Measurements from ENCODE around the gene HMGXB3.

The HMGXB3 gene, protein sequence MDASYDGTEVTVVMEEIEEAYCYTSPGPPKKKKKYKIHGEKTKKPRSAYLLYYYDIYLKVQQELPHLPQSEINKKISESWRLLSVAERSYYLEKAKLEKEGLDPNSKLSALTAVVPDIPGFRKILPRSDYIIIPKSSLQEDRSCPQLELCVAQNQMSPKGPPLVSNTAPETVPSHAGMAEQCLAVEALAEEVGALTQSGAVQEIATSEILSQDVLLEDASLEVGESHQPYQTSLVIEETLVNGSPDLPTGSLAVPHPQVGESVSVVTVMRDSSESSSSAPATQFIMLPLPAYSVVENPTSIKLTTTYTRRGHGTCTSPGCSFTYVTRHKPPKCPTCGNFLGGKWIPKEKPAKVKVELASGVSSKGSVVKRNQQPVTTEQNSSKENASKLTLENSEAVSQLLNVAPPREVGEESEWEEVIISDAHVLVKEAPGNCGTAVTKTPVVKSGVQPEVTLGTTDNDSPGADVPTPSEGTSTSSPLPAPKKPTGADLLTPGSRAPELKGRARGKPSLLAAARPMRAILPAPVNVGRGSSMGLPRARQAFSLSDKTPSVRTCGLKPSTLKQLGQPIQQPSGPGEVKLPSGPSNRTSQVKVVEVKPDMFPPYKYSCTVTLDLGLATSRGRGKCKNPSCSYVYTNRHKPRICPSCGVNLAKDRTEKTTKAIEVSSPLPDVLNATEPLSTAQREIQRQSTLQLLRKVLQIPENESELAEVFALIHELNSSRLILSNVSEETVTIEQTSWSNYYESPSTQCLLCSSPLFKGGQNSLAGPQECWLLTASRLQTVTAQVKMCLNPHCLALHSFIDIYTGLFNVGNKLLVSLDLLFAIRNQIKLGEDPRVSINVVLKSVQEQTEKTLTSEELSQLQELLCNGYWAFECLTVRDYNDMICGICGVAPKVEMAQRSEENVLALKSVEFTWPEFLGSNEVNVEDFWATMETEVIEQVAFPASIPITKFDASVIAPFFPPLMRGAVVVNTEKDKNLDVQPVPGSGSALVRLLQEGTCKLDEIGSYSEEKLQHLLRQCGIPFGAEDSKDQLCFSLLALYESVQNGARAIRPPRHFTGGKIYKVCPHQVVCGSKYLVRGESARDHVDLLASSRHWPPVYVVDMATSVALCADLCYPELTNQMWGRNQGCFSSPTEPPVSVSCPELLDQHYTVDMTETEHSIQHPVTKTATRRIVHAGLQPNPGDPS (N-terminal part only)

DNA sequence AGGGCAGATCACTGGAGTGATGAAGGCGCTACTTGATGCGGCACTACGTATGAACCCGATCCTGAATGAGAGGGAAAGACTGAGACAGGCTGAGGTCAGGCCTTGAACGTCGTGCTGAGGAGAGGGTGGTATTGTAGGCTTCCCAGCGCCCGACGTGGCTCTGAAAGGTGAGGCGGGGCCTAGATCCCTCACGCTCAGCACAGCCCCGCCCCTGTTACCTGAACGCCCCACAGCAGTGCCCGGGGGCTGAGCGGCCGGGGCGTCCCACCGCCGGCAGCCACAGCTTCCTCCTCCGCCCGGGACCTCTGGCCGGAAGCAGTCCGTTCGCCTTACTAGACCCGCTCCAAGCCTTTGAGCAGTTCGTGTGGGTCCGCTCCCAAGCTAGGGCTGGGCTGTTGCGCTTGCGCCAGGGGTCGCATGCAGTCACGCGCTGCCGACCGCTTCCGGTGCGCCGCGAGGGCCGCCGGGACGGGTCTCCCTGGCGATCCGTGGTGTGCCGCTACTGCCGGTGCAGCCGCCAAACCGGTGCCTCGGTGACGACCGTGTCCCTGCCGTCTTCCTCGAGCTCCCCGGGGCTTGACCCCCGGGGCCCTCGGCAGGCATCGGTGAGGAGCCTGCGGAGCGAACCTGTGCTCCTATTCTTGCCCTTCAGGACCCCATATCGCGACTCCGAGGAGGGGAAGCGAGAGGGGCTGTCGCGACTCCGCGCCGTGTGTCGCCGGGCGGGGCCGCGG, at the start of gene HMGXB3, which contains the start of gene TIGD6:
Gene HMGXB3 (plus strand): TSS at position 484 of the 734 bp plus-strand sequence. CDS start 4,114 bp downstream, outside the sequence.
Gene TIGD6 (minus strand): TSS at position 399 of the 734 bp plus-strand sequence. CDS start 4,306 bp downstream, outside the sequence.
- Histone ChIP-seq H3K36me3 (ENCODE audit: control insufficient read depth, insufficient read depth, low read length) (no peaks in the 10 kb centered on the region), H3K9me3 (ENCODE audit: control insufficient read depth, low read length) (no peaks in the 10 kb centered on the region), H3K27me3 (ENCODE audit: control insufficient read depth, insufficient read depth, low read length) (no peaks in the 10 kb centered on the region), H3K4me1 (ENCODE audit: control insufficient read depth, insufficient read depth, low read length) (peaks cover 23% of the 10 kb centered on the region), H3K9ac (ENCODE audit: low read length) (peak within 1 kb of the TSS; percentile 92), H3K4me3 (ENCODE audit: low read length) (peak within 1 kb of the TSS; percentile 70)

DNA sequence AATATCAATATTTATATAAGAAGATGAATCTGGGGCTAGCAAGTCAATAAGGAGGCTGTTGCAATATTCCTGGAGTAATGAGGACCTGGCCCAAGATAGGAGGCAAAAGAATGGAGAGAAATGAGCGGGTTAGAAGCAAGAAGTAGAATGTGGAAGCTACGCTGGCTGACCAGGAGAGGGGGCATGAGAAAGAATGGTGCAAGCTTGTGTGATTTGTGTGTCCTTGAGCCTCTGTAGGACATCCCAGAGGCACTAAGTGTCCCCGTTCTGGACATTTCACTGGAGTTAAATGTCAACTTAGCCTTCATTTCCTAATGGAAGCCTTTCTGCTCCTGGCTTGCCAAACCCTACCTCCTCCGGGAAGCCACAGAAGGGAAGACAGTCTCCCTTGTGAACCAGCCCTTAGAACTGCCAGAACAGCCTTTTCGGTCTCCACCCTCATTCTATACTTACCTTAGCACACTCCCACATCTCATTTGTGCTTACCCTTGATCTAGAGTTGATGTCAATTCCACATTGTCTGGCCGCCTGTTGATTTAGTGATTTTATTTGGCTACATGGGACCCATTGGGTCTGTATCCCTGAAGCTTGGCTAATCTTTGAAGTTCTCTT, 49.3 kb upstream of the HMGXB3 start:
- no peaks in the 10 kb centered on the region for H3K27me3 ChIP-seq (ENCODE audit: control insufficient read depth, insufficient read depth, low read length)
- no peak overlapping the region for H3K4me3 ChIP-seq (ENCODE audit: low read length)
- H3K36me3 ChIP-seq (ENCODE audit: control insufficient read depth, insufficient read depth, low read length), result no peaks in the 10 kb centered on the region
- H3K4me1 ChIP-seq (ENCODE audit: control insufficient read depth, insufficient read depth, low read length), result no peaks in the 10 kb centered on the region
- H3K9me3 ChIP-seq (ENCODE audit: control insufficient read depth, low read length), result no peaks in the 10 kb centered on the region
- no peak overlapping the region for H3K9ac ChIP-seq (ENCODE audit: low read length)

DNA sequence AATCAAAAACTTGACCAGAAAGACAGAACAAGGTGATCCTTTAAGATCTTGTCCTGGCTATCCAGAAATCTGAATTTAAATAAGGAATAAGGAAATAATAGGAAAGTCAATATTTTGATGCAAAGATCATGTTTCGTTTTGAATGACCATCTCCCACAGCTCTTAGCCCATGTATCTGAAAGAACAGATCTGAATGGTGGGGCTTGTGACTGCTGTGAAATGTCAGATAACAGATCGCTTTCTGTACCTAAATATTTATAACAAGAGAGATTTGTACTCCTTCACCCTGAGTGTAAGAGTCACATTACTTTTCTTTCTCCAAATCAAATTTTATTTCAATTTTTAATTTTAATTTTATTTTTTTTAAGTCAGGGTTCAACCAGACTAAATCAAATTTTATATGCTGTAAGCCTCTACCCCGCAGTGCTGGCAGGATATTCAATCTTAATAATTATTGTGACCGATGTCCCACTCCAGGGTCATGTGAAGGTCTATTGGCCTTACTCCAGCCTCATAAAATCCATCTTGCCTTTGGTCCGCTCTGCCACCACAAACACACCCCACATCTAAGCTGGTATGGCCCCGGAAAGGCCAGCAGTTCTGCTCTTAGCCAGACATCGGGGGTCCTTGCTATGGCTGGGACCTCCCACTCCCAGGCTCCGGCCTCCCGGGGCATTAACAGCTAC, 47.0 kb upstream of the HMGXB3 start:
- Histone ChIP-seq H3K9ac (ENCODE audit: low read length) (no peak overlapping the region), H3K9me3 (ENCODE audit: control insufficient read depth, low read length) (no peaks in the 10 kb centered on the region), H3K27me3 (ENCODE audit: control insufficient read depth, insufficient read depth, low read length) (no peaks in the 10 kb centered on the region), H3K36me3 (ENCODE audit: control insufficient read depth, insufficient read depth, low read length) (no peaks in the 10 kb centered on the region), H3K4me1 (ENCODE audit: control insufficient read depth, insufficient read depth, low read length) (no peaks in the 10 kb centered on the region), H3K4me3 (ENCODE audit: low read length) (no peak overlapping the region)

DNA sequence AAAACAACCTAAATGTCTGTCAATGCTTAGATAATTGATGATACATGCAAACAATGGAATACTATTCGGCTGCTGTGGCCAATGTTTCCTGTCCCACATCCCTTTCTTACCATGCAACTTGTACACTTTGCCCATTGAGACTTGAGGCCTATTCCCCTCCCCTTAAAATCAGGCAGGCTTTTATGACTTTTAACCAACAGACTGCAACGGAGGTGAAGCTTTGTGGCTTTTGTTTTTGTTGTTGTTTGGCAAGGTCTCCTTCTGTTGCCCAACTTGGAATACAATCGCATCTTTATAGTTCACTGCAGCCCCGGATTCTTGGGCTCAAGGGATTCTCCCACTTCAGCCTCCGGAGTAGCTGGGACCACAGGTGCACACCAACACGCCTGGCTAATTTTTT, 45.7 kb upstream of the HMGXB3 start:
- Histone ChIP-seq H3K36me3 (ENCODE audit: control insufficient read depth, insufficient read depth, low read length) (no peaks in the 10 kb centered on the region), H3K27me3 (ENCODE audit: control insufficient read depth, insufficient read depth, low read length) (no peaks in the 10 kb centered on the region), H3K9me3 (ENCODE audit: control insufficient read depth, low read length) (no peaks in the 10 kb centered on the region), H3K4me1 (ENCODE audit: control insufficient read depth, insufficient read depth, low read length) (peaks cover 4% of the 10 kb centered on the region), H3K9ac (ENCODE audit: low read length) (no peak overlapping the region), H3K4me3 (ENCODE audit: low read length) (no peak overlapping the region)

DNA sequence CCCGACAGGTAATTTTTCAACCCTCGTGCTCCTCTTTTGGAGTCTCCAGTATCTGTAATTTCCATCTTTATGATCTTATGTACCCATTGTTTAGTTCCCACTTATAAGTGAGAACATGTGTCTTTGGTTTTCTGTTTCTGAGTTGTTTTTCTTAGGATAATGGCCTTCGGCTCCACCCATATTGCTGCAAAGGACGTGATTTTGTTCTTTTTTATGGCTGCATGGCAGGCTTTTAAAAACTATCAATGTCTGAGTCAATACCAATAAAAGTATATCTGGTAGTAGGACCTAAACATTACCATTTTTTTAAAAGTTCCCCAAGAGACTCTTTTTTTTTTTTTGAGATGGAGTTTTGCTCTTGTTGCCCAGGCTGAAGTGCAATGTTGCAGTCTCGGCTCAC, 43.9 kb upstream of the HMGXB3 start:
- H3K36me3 ChIP-seq (ENCODE audit: control insufficient read depth, insufficient read depth, low read length), result no peaks in the 10 kb centered on the region
- no peaks in the 10 kb centered on the region for H3K27me3 ChIP-seq (ENCODE audit: control insufficient read depth, insufficient read depth, low read length)
- peaks cover 14% of the 10 kb centered on the region for H3K4me1 ChIP-seq (ENCODE audit: control insufficient read depth, insufficient read depth, low read length)
- H3K9ac ChIP-seq (ENCODE audit: low read length), result no peak overlapping the region
- H3K9me3 ChIP-seq (ENCODE audit: control insufficient read depth, low read length), result no peaks in the 10 kb centered on the region
- no peak overlapping the region for H3K4me3 ChIP-seq (ENCODE audit: low read length)

DNA sequence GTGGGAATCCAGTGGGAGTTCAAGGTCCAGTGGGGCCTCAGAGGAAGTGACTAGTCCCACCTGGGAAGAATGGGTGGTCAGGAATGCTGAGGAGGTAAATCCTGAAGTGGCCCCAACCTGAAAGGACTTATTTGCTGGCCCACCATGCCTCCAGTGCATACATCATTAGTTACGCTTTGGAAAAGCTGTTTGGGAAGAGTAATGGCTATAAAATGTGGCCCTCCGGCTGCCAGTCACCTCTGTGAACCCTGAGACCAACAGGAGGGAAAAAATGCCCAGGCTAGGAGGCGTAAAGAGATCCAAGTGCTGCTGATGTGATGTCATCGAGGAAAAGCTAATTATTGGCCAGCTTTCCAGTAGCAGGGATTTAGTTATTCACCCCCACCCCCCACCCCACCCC, 42.7 kb upstream of the HMGXB3 start:
- no peaks in the 10 kb centered on the region for H3K36me3 ChIP-seq (ENCODE audit: control insufficient read depth, insufficient read depth, low read length)
- no peak overlapping the region for H3K9ac ChIP-seq (ENCODE audit: low read length)
- no peak overlapping the region for H3K4me3 ChIP-seq (ENCODE audit: low read length)
- peaks cover 14% of the 10 kb centered on the region for H3K4me1 ChIP-seq (ENCODE audit: control insufficient read depth, insufficient read depth, low read length)
- H3K9me3 ChIP-seq (ENCODE audit: control insufficient read depth, low read length), result no peaks in the 10 kb centered on the region
- no peaks in the 10 kb centered on the region for H3K27me3 ChIP-seq (ENCODE audit: control insufficient read depth, insufficient read depth, low read length)

DNA sequence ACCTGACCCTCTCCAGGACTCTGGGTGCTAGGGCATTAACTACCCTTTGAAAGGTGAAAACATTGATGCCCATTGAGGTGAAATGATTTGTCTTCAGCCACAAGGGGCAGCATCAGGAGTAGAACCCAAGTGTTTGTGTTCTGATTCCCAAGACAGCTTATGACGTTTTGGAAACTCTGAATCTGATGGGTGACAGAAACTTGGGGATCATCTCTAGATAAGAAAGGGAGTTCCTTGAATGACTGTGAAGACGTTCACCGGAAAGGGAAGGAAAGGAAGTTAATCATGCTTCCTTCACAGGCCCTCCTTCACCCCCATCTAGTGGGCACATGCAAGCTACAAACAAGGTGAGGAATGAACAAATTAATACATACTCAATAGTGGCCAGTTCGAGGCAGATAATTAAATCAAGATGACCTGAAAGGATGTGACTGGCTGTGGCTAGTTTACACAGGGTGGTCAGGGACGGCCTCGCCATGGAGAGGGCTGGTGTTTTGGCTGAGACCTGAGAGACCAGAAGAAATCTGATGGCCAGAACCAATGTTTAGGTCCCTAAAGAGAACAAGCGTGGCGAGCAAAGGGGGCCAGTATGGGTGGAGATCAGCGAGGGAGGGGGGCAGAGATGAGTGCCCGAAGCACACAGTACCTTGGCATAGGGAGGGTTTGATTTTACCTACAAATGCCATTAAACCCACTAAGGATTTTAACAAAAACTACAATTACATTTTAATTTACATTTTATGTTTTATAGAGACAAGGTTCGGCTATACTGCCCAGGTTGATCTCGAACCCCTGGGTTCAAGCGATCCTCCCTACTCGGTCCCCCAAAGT, 40.9 kb upstream of the HMGXB3 start:
- H3K36me3 ChIP-seq (ENCODE audit: control insufficient read depth, insufficient read depth, low read length), result no peaks in the 10 kb centered on the region
- H3K4me1 ChIP-seq (ENCODE audit: control insufficient read depth, insufficient read depth, low read length), result peaks cover 14% of the 10 kb centered on the region
- H3K9ac ChIP-seq (ENCODE audit: low read length), result peak overlapping the region; percentile 83
- no peaks in the 10 kb centered on the region for H3K27me3 ChIP-seq (ENCODE audit: control insufficient read depth, insufficient read depth, low read length)
- H3K9me3 ChIP-seq (ENCODE audit: control insufficient read depth, low read length), result no peaks in the 10 kb centered on the region
- H3K4me3 ChIP-seq (ENCODE audit: low read length), result peak overlapping the region; percentile 69

DNA sequence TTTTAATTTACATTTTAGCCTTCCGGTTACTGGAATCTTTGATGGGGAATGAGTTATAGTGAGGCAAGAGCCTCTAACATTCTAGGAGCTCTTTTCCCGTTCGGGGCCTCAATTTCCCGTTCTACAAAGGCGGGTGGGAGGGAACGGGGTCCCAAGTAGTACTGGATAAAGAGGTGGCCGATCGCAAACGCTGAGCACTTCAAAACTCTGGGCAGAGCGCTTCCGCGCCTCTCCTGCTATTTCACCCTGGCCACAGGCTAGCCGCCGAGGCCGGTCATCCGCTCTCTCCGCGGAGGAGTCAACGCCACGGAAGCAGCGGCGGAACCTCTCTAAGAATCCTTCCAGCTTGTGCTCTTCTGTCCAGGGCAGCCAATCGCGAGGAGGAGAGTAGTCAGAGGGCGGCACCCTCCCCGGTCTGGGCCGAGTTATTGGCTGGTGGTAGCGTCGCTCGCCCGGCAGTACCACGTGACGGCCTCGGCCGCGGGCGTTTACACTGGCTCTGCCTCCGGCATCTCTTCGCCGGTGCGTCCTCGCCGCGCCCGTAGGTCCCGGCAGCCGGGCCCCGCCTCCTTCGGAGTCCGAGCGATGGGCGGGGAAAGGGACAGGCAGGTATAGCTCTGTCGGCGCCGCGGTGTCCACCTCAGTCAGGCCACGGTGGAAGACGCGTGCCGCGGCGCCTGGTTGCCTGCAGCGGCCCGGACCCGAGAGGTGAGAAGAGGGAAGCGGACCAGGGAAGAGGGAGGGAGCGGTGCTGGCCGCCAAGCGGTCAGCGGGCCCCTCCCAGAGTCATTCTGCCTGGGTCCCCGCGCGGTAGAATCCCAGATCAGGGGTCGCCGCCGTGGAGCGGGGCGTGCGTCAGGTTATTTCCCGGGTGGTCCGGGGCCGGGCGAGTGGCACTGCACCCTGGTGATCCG, 40.0 kb upstream of the HMGXB3 start, which contains the start of gene SLC26A2:
Gene SLC26A2 (plus strand): TSS at position 487 of the 914 bp plus-strand sequence. CDS start 16,895 bp downstream, outside the sequence.
- Histone ChIP-seq H3K4me1 (ENCODE audit: control insufficient read depth, insufficient read depth, low read length) (peaks cover 14% of the 10 kb centered on the region), H3K9me3 (ENCODE audit: control insufficient read depth, low read length) (no peaks in the 10 kb centered on the region), H3K9ac (ENCODE audit: low read length) (peak within 1 kb of the TSS; percentile 83), H3K36me3 (ENCODE audit: control insufficient read depth, insufficient read depth, low read length) (no peaks in the 10 kb centered on the region), H3K27me3 (ENCODE audit: control insufficient read depth, insufficient read depth, low read length) (no peaks in the 10 kb centered on the region), H3K4me3 (ENCODE audit: low read length) (peak within 1 kb of the TSS; percentile 69)

DNA sequence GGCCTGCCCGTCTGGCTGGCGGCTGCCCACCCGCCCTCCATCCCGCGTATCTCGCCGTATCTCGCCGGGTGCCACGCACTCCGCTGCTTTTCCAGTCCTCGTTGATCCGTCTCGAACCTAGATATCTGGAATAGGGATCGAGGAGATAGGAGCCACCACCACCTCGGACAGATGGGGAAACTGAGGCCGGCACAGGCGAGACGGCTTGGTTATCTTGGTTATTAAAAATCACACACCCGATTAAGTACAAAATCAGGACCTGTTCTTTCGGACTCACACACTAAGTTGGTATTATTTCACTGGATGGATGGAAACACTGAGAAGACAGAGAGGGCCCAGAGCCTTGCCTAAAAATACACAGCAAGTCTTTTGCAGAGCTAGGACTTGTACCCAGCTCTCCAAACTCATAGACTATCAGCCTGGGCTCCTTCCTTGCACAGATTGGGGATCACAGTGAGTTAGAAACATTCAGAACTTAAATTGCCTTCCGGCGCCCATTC, 39.3 kb upstream of the HMGXB3 start:
- Histone ChIP-seq H3K9me3 (ENCODE audit: control insufficient read depth, low read length) (no peaks in the 10 kb centered on the region), H3K36me3 (ENCODE audit: control insufficient read depth, insufficient read depth, low read length) (no peaks in the 10 kb centered on the region), H3K27me3 (ENCODE audit: control insufficient read depth, insufficient read depth, low read length) (no peaks in the 10 kb centered on the region), H3K4me1 (ENCODE audit: control insufficient read depth, insufficient read depth, low read length) (peaks cover 14% of the 10 kb centered on the region), H3K9ac (ENCODE audit: low read length) (peak overlapping the region; percentile 83), H3K4me3 (ENCODE audit: low read length) (peak overlapping the region; percentile 69)
